Retina (tissue), 1 donor: ENCODE data around the gene SORCS1.
A peak's percentile ranks its signal among the peaks of the same experiment; 100 is the strongest.

Experiments used
- DNase-seq: peaks from one replicate; pipeline ENCODE4 v3.0.0-alpha.2; 2016

SORCS1 gene

GRCh38 chr10:106566873-106567272, 597.6 kb downstream of the SORCS1 start:
- DNase-seq, result no peak

DNA sequence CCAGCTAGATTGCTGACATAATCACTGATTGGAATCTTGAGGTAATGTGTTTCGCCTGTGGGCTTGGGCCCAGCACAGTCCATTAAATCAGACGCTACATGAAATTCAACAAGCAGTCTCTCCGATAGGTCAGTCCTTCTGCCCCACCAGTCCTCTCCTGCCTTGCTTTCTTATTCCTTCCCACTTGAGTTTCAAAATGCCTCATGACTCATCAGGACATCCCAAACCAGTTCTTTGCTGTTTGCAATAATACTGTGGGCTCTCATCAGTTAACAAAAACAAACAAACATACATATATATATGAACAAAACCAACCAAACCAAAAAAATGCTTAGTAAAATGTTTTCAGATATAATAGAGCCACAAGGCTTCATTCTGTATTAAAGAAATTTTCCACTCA, 599.0 kb downstream of the SORCS1 start:
- DNase-seq, result no peak

DNA sequence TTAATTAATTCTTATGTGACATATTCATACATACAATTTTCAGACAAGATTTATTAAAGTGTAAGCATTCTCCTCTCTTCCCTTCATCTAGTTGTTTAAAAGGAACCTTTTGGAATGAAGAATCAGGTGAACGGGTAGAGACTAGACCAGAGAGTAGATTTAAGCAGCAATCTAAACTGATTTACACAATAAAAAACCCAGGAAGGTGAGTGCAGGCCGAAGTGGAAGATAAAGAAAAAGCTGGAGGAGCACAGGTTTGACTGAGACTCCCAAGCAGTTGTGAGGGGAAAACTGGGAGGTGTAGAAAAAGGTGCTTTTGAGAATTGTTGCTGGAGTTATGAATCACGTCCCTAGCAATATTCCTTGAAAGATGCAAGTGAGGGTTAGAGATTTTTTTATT, 601.1 kb downstream of the SORCS1 start:
- DNase-seq, result no peak

- no peak for DNase-seq
Measured at GRCh38 chr10:106560925-106561640, 603.4 kb downstream of the SORCS1 start.

- DNase-seq, result no peak
Measured at GRCh38 chr10:106559442-106559841, 605.1 kb downstream of the SORCS1 start.

- no peak for DNase-seq
Measured at GRCh38 chr10:106557951-106558733, 606.4 kb downstream of the SORCS1 start.

DNA sequence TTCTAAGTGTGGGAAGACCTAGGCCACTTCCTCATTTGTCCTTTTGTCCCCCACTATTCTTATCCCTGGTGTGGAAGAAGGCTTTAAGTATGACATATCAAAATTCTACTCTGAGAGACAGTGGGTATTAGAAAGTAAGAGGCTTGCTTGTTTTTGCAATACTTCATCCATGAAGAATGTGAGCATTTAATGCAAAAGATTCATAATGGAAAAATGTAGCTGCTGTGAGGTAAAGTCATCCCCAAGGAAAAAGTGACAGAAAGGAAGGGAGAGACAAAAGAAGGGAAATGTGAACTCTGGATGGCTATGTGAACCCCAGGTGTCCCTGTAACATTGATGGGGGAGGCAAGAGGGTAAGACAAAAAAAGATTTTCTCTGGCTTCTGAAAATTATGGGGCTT, 607.5 kb downstream of the SORCS1 start:
- DNase-seq, result no peak

DNA sequence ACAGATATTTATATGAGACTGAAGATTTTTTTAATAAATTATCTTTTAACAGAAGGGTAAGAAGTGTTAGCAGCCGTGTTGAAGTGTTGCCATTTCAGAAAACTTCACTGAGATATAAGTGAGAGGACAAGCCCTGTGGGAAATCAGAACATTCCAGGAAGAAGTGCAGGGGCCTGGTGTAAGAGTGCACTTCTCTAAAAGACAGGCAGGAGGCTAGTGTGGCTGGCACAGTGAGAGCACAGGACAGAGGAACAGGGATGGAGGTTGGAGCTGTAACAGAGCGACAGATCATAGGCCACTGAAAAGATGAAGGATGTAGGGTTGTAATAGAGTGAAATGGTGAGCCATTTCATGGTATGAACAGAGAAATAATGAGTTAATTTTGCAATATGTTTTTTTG, 608.9 kb downstream of the SORCS1 start:
- DNase-seq, result no peak

DNA sequence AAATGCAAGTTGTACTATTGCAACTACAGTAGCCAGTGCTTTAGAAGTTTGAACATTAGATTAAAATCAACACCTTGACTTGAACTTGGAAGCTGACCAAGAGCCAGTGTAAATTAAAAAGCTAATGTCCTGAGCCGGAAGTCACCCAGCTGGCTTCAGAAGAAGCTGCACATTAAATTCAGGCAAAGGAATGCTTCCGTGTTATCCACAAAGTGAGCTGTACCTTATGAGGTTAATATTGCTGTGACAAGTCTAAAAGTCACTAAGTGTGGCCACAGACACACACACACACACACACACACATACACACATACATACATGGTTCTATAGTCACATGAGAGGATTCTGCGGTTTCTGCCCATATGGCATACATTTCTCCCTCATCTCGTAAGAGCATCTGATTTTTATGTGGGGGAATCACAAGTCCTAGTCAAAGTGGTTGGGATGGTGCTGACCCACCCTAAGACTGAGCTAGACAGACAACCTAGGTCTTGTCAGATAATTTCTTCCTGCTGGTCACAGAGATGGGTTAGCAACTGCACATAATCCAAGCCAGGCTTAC, 612.9 kb downstream of the SORCS1 start:
- DNase-seq, result no peak

GRCh38 chr10:106548832-106549231, 615.7 kb downstream of the SORCS1 start:
- no peak for DNase-seq

DNA sequence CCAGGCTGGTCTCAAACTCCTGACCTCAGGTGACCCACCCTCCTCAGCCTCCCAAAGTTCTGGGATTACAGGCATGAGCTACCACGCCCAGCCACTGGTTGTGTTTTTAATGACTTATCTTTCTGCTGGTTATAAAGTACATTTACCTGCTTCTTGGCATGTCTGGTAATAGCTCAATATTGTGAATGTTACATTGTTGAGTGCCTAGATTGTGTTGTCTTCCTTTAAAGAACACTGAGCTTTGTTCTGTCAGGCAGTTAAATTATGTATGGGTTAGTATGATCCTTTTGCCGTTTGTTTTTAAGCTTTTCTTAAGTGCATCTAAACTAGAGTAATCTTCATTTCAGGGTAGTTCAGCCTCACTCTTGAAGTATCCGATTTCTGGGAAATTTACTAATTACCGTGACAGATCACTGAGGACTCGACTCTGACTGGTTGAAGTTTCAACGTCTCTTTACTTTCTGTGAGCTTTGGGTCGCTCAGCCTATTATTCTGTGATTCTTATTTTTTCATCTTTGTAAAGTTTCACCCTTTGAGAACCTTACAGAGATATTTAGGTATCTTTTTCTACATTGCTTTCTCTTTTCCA, 617.4 kb downstream of the SORCS1 start:
- DNase-seq, result no peak

GRCh38 chr10:106542461-106542860, 622.0 kb downstream of the SORCS1 start:
- no peak for DNase-seq

GRCh38 chr10:106540645-106541044, 623.9 kb downstream of the SORCS1 start:
- peak; percentile 16 for DNase-seq

GRCh38 chr10:106537866-106538265, 626.6 kb downstream of the SORCS1 start:
- no peak for DNase-seq

DNA sequence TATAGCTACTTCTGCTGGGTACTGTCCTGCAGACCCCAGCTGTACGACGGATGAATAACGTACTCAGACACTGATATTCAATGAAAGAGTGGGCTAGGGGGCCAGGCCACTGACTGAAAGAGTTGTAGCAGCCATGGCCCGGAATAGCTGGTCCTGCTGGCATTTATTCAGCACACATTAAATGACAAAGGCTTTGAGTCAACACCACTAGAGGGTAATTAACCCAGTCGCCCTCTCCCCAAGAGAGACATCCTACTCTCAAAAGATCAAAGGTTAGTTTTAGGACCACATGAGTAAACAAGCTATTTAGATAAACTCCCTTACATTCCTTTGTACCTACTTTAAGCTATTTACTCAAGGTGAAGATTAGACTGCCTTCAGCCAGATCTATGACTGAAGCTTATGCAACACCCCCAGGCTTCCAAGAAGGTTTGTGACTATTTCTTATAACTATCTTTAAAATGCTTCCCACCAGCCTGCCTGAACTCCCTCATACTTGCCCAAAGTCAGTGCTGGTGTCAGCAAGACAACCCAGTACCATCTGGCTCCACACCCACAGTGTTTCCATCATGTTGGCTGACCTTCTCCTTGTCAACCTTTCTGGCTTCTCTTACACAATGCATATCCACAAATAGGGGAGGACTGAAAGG, 629.1 kb downstream of the SORCS1 start:
- DNase-seq, result no peak

DNA sequence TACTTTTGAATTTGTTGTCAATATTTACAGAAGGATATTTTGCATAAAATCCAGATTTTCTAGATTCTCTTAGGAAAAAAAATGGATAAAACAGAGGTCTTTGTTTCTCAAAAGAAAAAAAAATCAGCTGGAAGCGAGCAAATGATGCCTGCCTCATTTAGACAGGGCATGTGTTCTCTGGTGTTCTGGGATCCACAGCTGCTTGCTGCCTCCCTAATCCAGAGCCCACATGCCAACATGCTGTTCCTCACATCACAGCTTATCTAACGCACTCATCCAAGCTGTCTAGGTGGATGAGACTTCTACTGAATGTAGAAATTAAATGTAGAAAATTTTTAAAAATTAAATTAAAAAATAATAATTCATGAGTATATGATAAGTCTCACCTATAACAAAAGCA, 630.1 kb downstream of the SORCS1 start:
- DNase-seq, result no peak

DNA sequence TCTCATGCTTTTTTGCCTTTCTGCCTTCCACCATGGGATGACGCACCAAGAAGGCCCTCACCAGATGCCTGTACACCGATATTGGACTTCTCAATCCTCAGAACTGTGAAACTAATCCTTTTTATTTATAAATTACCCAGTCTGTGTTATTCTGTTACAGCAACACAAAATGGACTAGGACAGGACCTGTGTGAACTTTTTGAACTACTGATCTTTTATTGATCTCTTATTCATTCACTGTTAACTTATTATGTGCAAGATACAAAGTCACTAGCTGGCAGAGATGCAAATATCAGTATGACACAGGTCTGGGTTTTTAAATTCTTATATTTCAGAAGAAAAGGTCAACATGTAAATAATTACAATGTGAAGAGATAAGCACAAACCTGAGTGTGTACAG, 635.8 kb downstream of the SORCS1 start:
- DNase-seq, result no peak

DNA sequence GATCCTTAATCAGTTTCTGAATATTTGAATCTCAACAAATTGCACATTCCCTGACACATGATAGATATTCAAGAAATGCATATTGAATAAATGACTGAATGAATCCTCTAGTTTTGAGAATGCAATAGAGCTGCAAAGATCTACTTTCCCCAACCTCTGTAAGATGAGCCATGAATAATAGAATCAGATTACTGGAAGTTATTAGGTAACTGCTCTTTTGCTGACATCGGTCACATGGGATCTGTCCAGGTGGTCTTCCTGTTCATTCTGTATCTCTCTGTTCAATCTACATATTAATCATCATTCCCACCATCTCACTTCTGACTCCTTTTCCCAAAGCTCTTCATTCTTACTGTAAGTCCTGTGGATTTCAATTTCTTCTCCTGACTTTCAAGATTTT, 638.7 kb downstream of the SORCS1 start:
- DNase-seq, result no peak
